Measurements from ENCODE around the gene KCNMA1. TPM values are rescaled to one million over a fixed set of nuclear protein-coding genes. Genes with fewer than 3 reads are reported as not detected.
"Not testable (repeated sequence)": the region's sequence is repeated elsewhere in the genome, so short reads cannot be mapped to it uniquely, and the experiment has no call there.

KCNMA1 gene
- total and polyA plus RNA-seq, 7 experiments from 2014 or later = 0.42 TPM; not detected in 6

- peaks cover 0 to 16% (median 5%) of the 10 kb centered on the region in 5 donors for H3K27me3 Mint-ChIP-seq
- no peak overlapping the region for H3K27ac Mint-ChIP-seq
- POLR2A ChIA-PET = no interaction called here
- Histone ChIP-seq H3K4me3 (ENCODE audit: low read length) (no peak overlapping the region), H3K9me3 (ENCODE audit: control insufficient read depth in 2 of 3, low read length in 3 of 3) (no peaks in the 10 kb centered on the region), H3K4me1 (ENCODE audit: control insufficient read depth in 2 of 2, insufficient read depth in 2 of 2, low read length in 2 of 2) (no peaks in the 10 kb centered on the region), H3K36me3 (ENCODE audit: control insufficient read depth in 2 of 3, insufficient read depth in 3 of 3, low read length in 3 of 3) (no peaks in the 10 kb centered on the region), H3K27ac (ENCODE audit: low read depth, low read length) (no peak overlapping the region), H3K27me3 (ENCODE audit: control insufficient read depth in 2 of 2, insufficient read depth in 2 of 2, low read length in 2 of 2) (no peaks in the 10 kb centered on the region)
- no peak overlapping the region for H3K4me3 Mint-ChIP-seq
- H3K4me1 Mint-ChIP-seq = no peaks in the 10 kb centered on the region
- DNase-seq (no peak), ATAC-seq (no peak)
- H3K36me3 Mint-ChIP-seq = no peaks in the 10 kb centered on the region
- intact Hi-C loops (cut with micrococcal nuclease) = no loop called here
- H3K9me3 Mint-ChIP-seq = peaks cover 0 to 4% (median 0%) of the 10 kb centered on the region in 11 donors
- CTCF ChIA-PET = no interaction called here
These were observed 46.2 kb downstream of the KCNMA1 start for GRCh38 chr10:77591238-77591880.

GRCh38 chr10:77590344-77591237 is 47.0 kb downstream of the KCNMA1 start:
- no peaks in the 10 kb centered on the region for H3K9me3 ChIP-seq (ENCODE audit: control insufficient read depth in 2 of 3, low read length in 3 of 3)
- H3K4me1 ChIP-seq (ENCODE audit: control insufficient read depth in 2 of 2, insufficient read depth in 2 of 2, low read length in 2 of 2) = no peaks in the 10 kb centered on the region
- Mint-ChIP-seq H3K4me3 (no peak overlapping the region), H3K9me3 (peaks cover 0 to 4% (median 0%) of the 10 kb centered on the region in 11 donors), H3K27me3 (peaks cover 0 to 16% (median 5%) of the 10 kb centered on the region in 5 donors), H3K27ac (no peak overlapping the region), H3K36me3 (no peaks in the 10 kb centered on the region), H3K4me1 (no peaks in the 10 kb centered on the region)
- ChIA-PET CTCF (no interaction called here), POLR2A (no interaction called here)
- ATAC-seq = peak; percentile 12
- H3K4me3 ChIP-seq (ENCODE audit: low read length) = no peak overlapping the region
- no peaks in the 10 kb centered on the region for H3K36me3 ChIP-seq (ENCODE audit: control insufficient read depth in 2 of 3, insufficient read depth in 3 of 3, low read length in 3 of 3)
- no peak overlapping the region for H3K27ac ChIP-seq (ENCODE audit: low read depth, low read length)
- no peak for DNase-seq
- intact Hi-C loops (cut with micrococcal nuclease) = no loop called here
- no peaks in the 10 kb centered on the region for H3K27me3 ChIP-seq (ENCODE audit: control insufficient read depth in 2 of 2, insufficient read depth in 2 of 2, low read length in 2 of 2)

DNA sequence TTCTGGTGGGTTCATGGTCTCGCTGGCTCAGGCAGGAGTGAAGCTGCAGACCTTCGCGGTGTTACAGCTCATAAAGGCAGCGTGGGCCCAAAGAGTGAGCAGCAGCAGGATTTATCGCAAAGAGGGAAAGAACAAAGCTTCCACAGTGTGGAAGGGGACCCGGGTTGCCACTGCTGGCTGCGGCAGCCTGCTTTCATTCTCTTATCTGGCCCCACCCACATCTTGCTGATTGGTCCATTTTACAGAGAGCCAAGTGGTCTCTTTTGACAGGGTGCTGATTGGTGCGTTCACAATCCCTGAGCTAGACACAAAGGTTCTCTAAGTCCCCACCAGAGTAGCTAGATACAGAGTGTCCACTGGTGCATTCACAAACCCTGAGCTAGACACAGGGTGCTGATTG is 47.9 kb downstream of the KCNMA1 start:
- POLR2A ChIA-PET; H3K9me3 Mint-ChIP-seq; DNase-seq; H3K4me1 ChIP-seq (ENCODE audit: control insufficient read depth in 2 of 2, insufficient read depth in 2 of 2, low read length in 2 of 2); H3K27ac Mint-ChIP-seq; H3K4me1 Mint-ChIP-seq; H3K9me3 ChIP-seq (ENCODE audit: control insufficient read depth in 2 of 3, low read length in 3 of 3); H3K36me3 ChIP-seq (ENCODE audit: control insufficient read depth in 2 of 3, insufficient read depth in 3 of 3, low read length in 3 of 3); H3K27me3 ChIP-seq (ENCODE audit: control insufficient read depth in 2 of 2, insufficient read depth in 2 of 2, low read length in 2 of 2); H3K4me3 ChIP-seq (ENCODE audit: low read length); H3K27ac ChIP-seq (ENCODE audit: low read depth, low read length); CTCF ChIA-PET; intact Hi-C loops (cut with micrococcal nuclease); H3K4me3 Mint-ChIP-seq; H3K36me3 Mint-ChIP-seq; ATAC-seq: not testable (repeated sequence)
- peaks cover 0 to 16% (median 5%) of the 10 kb centered on the region in 5 donors for H3K27me3 Mint-ChIP-seq

GRCh38 chr10:77588886-77589285 is 48.7 kb downstream of the KCNMA1 start:
- Histone ChIP-seq H3K36me3 (ENCODE audit: control insufficient read depth in 2 of 3, insufficient read depth in 3 of 3, low read length in 3 of 3) (no peaks in the 10 kb centered on the region), H3K4me3 (ENCODE audit: low read length) (no peak overlapping the region), H3K9me3 (ENCODE audit: control insufficient read depth in 2 of 3, low read length in 3 of 3) (no peaks in the 10 kb centered on the region), H3K4me1 (ENCODE audit: control insufficient read depth in 2 of 2, insufficient read depth in 2 of 2, low read length in 2 of 2) (no peaks in the 10 kb centered on the region), H3K27me3 (ENCODE audit: control insufficient read depth in 2 of 2, insufficient read depth in 2 of 2, low read length in 2 of 2) (no peaks in the 10 kb centered on the region), H3K27ac (ENCODE audit: low read depth, low read length) (no peak overlapping the region)
- H3K4me1 Mint-ChIP-seq = no peaks in the 10 kb centered on the region
- intact Hi-C loops (cut with micrococcal nuclease) = no loop called here
- ChIA-PET POLR2A (no interaction called here), CTCF (no interaction called here)
- no peaks in the 10 kb centered on the region for H3K36me3 Mint-ChIP-seq
- H3K27me3 Mint-ChIP-seq = peaks cover 0 to 10% (median 5%) of the 10 kb centered on the region in 5 donors
- no peak for ATAC-seq
- no peak for DNase-seq
- no peak overlapping the region for H3K27ac Mint-ChIP-seq
- H3K4me3 Mint-ChIP-seq = no peak overlapping the region
- peaks cover 0 to 4% (median 0%) of the 10 kb centered on the region in 11 donors for H3K9me3 Mint-ChIP-seq

DNA sequence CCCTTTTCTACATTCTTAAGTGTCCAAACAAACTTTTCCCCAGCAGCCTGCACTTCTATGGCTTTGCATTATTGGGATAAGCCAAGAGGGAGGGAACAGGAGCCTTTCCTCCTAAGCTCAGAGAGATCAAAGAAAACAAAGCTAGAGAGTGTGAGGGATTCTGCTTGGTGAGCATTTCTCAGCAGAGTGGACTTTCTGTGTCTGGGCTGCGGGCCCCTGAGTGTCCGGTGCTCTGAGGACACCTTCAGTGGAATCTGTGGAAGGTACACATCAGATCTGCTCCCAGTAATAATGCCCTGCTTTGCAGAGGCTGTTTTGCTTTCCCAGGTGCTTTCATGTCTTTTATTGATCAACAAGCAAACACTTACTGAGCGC is 50.2 kb downstream of the KCNMA1 start:
- Histone ChIP-seq H3K9me3 (ENCODE audit: control insufficient read depth in 2 of 3, low read length in 3 of 3) (no peaks in the 10 kb centered on the region), H3K36me3 (ENCODE audit: control insufficient read depth in 2 of 3, insufficient read depth in 3 of 3, low read length in 3 of 3) (no peaks in the 10 kb centered on the region), H3K27ac (ENCODE audit: low read depth, low read length) (no peak overlapping the region), H3K4me3 (ENCODE audit: low read length) (no peak overlapping the region), H3K27me3 (ENCODE audit: control insufficient read depth in 2 of 2, insufficient read depth in 2 of 2, low read length in 2 of 2) (no peaks in the 10 kb centered on the region), H3K4me1 (ENCODE audit: control insufficient read depth in 2 of 2, insufficient read depth in 2 of 2, low read length in 2 of 2) (no peaks in the 10 kb centered on the region)
- ChIA-PET POLR2A (no interaction called here), CTCF (no interaction called here)
- Mint-ChIP-seq H3K36me3 (no peaks in the 10 kb centered on the region), H3K9me3 (peaks cover 0 to 4% (median 0%) of the 10 kb centered on the region in 11 donors), H3K27ac (no peak overlapping the region), H3K27me3 (peaks cover 0 to 6% (median 0%) of the 10 kb centered on the region in 5 donors), H3K4me1 (no peaks in the 10 kb centered on the region), H3K4me3 (no peak overlapping the region)
- intact Hi-C loops (cut with micrococcal nuclease) = no loop called here
- no peak for ATAC-seq
- no peak for DNase-seq

- Mint-ChIP-seq H3K4me1 (no peaks in the 10 kb centered on the region), H3K36me3 (no peaks in the 10 kb centered on the region), H3K27ac (no peak overlapping the region), H3K27me3 (peaks cover 0 to 3% (median 0%) of the 10 kb centered on the region in 5 donors), H3K9me3 (no peaks in the 10 kb centered on the region), H3K4me3 (no peak overlapping the region)
- intact Hi-C loops (cut with micrococcal nuclease) = no loop called here
- no peaks in the 10 kb centered on the region for H3K36me3 ChIP-seq (ENCODE audit: control insufficient read depth in 2 of 3, insufficient read depth in 3 of 3, low read length in 3 of 3)
- ChIA-PET POLR2A (no interaction called here), CTCF (interaction anchor here (0.5 kb wide), 1 partner anchor 693 kb away, joined by 3 read pairs; no protein-coding TSS in a partner anchor)
- no peak overlapping the region for H3K27ac ChIP-seq (ENCODE audit: low read depth, low read length)
- no peaks in the 10 kb centered on the region for H3K27me3 ChIP-seq (ENCODE audit: control insufficient read depth in 2 of 2, insufficient read depth in 2 of 2, low read length in 2 of 2)
- H3K4me3 ChIP-seq (ENCODE audit: low read length) = no peak overlapping the region
- no peak for ATAC-seq
- no peaks in the 10 kb centered on the region for H3K4me1 ChIP-seq (ENCODE audit: control insufficient read depth in 2 of 2, insufficient read depth in 2 of 2, low read length in 2 of 2)
- DNase-seq = no peak
- no peaks in the 10 kb centered on the region for H3K9me3 ChIP-seq (ENCODE audit: control insufficient read depth in 2 of 3, low read length in 3 of 3)
These were observed 50.7 kb downstream of the KCNMA1 start for GRCh38 chr10:77586719-77587415.

All from naive thymus-derived CD4-positive, alpha-beta T cell (primary cell).